Dedifferentiated amniotic fluid mesenchymal stem cell (primary cell): ENCODE data around the gene NPHP4.
"Not testable (repeated sequence)": the region's sequence is repeated elsewhere in the genome, so short reads cannot be mapped to it uniquely, and the experiment has no call there.

ENCODE experiments used
- DNase-seq: peaks from one replicate; pipeline ENCODE4 v3.0.0-alpha.2; 2016; ENCODE audit errors: extremely low spot score

Gene NPHP4

GRCh38 chr1:6024376-6024775, 32.2 kb upstream of the NPHP4 start:
- DNase-seq, result no peak

- DNase-seq, result no peak
Measured at GRCh38 chr1:6023346-6023745, 31.1 kb upstream of the NPHP4 start.

- no peak for DNase-seq
Measured at GRCh38 chr1:6022193-6022592, 30.0 kb upstream of the NPHP4 start.

GRCh38 chr1:6019166-6019845, 27.1 kb upstream of the NPHP4 start:
- no peak for DNase-seq

GRCh38 chr1:6017654-6018053, 25.4 kb upstream of the NPHP4 start:
- DNase-seq, result not testable (repeated sequence)

- DNase-seq, result no peak
Measured at GRCh38 chr1:6016191-6016865, 24.1 kb upstream of the NPHP4 start.

GRCh38 chr1:6014130-6014999, 22.1 kb upstream of the NPHP4 start:
- no peak for DNase-seq

GRCh38 chr1:6013491-6013890, 21.3 kb upstream of the NPHP4 start:
- DNase-seq, result no peak

GRCh38 chr1:6012529-6013318, 20.5 kb upstream of the NPHP4 start:
- no peak for DNase-seq

- no peak for DNase-seq
Measured at GRCh38 chr1:6011946-6012258, 19.7 kb upstream of the NPHP4 start.

GRCh38 chr1:6011161-6011945, 19.1 kb upstream of the NPHP4 start:
- DNase-seq, result no peak

- no peak for DNase-seq
Measured at GRCh38 chr1:6010554-6010953, 18.3 kb upstream of the NPHP4 start.

- DNase-seq, result no peak
Measured at GRCh38 chr1:6009120-6010040, 17.2 kb upstream of the NPHP4 start.

GRCh38 chr1:6008696-6009095, 16.5 kb upstream of the NPHP4 start:
- DNase-seq, result no peak

GRCh38 chr1:6008084-6008415, 15.8 kb upstream of the NPHP4 start:
- no peak for DNase-seq

GRCh38 chr1:6007318-6008083, 15.3 kb upstream of the NPHP4 start:
- DNase-seq, result no peak

GRCh38 chr1:6006882-6007281, 14.7 kb upstream of the NPHP4 start:
- DNase-seq, result no peak

- DNase-seq, result no peak
Measured at GRCh38 chr1:6005276-6005917, 13.2 kb upstream of the NPHP4 start.
